BLaER1 (cell line): Measurements from ENCODE around the gene BMP7.

Experiments
- H3K27ac ChIP-seq: shearing (Covaris generic); formaldehyde crosslinking; 2 replicates; pipeline ENCODE4 v1.8.1; 2022
- H3K27me3 ChIP-seq: shearing (Covaris generic); formaldehyde crosslinking; 2 replicates; pipeline ENCODE4 v1.8.1; 2022
- H3K36me3 ChIP-seq: shearing (Covaris generic); formaldehyde crosslinking; 2 replicates; pipeline ENCODE4 v1.8.1; 2022
- H3K4me1 ChIP-seq: shearing (Covaris generic); formaldehyde crosslinking; 2 replicates; pipeline ENCODE4 v1.8.1; 2022
- H3K4me2 ChIP-seq: shearing (Covaris generic); formaldehyde crosslinking; 2 replicates; pipeline ENCODE4 v1.8.1; 2022
- H3K4me3 ChIP-seq: shearing (Covaris generic); formaldehyde crosslinking; 2 replicates; pipeline ENCODE4 v1.8.1; 2022
- H3K9ac ChIP-seq: shearing (Covaris generic); formaldehyde crosslinking; 2 replicates; pipeline ENCODE4 v1.8.1; 2022
- H3K9me3 ChIP-seq: shearing (Covaris generic); formaldehyde crosslinking; 2 replicates; pipeline ENCODE4 v1.8.1; 2022
- H4K20me1 ChIP-seq: shearing (Covaris generic); formaldehyde crosslinking; 2 replicates; pipeline ENCODE4 v1.8.1; 2022
- Cebpa-rat ChIP-seq: shearing (Covaris generic); IDR thresholded peaks from 2 replicates; pipeline ENCODE4 v1.8.1; 2022

BMP7 gene

DNA sequence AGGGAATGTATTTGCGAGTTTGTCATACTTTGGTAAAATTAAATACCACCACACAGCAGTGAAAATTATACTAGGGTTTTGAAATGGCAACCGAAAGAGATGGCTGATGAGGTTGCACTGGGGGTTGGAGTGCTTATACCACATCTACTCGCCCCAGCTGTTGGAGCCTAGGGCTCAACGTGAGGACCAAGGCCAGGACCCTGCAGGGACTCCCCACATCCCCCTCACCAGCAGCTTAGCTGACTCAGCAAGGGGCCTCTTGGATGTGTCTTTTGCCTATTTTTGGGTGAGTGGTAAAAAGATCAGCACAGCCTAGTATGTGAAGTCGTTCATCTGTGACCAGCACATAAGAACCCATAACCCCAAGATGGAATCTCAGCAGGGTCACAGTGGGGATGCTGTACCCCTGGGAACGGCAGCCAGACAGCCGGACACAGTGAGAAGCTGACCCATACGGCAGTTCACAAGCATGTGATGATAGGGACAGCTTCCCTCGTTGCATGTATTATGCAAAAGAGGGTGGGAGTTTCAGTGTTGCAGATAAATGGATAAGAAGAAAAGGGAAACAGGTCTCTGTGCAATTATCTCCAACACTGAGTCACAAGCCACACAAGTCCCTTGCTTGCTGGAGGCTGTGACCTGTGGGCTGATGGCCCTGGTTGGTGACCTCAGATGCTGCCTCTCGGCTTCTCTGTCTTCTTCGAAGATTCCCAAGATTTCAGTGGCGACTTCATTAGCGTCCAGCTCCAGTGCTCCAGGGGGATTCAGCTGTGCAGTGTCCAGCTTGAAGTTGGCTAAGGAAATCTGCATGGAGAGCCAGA, 42.2 kb upstream of the BMP7 start:
- H3K9ac ChIP-seq, result no peak overlapping the region
- TF ChIP-seq Cebpa-rat, result no peak
- H3K4me3 ChIP-seq, result no peak overlapping the region
- H3K4me2 ChIP-seq, result peak overlapping the region; percentile 39
- H3K4me1 ChIP-seq, result peaks cover 22% of the 10 kb centered on the region
- no peak overlapping the region for H3K27ac ChIP-seq
- H3K9me3 ChIP-seq, result no peaks in the 10 kb centered on the region
- no peaks in the 10 kb centered on the region for H3K27me3 ChIP-seq
- H3K36me3 ChIP-seq, result no peaks in the 10 kb centered on the region
- no peaks in the 10 kb centered on the region for H4K20me1 ChIP-seq

DNA sequence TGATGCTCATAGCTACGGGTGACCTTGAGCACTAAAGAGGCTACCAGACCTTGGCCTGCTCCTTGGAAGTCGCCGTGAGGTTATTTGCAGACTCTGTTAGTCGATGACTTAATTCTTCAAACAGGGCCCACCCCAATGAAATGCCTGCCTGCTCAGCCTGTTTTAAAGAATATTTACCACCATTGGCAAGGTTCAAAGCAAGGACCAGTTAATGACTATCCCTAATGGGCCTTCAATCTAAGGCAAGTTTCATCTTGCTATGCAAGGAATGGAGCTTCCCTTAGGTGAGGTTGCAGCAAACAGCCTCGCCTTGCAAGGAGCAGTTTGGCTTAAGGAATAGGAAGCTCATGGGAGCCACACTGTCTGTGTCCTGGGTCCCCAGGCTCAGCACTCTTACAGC, 40.3 kb upstream of the BMP7 start:
- H3K27ac ChIP-seq, result no peak overlapping the region
- no peak overlapping the region for H3K9ac ChIP-seq
- no peaks in the 10 kb centered on the region for H3K9me3 ChIP-seq
- no peak overlapping the region for H3K4me2 ChIP-seq
- peaks cover 29% of the 10 kb centered on the region for H3K4me1 ChIP-seq
- no peaks in the 10 kb centered on the region for H3K27me3 ChIP-seq
- H3K4me3 ChIP-seq, result no peak overlapping the region
- H3K36me3 ChIP-seq, result no peaks in the 10 kb centered on the region
- H4K20me1 ChIP-seq, result no peaks in the 10 kb centered on the region
- no peak for TF ChIP-seq Cebpa-rat

DNA sequence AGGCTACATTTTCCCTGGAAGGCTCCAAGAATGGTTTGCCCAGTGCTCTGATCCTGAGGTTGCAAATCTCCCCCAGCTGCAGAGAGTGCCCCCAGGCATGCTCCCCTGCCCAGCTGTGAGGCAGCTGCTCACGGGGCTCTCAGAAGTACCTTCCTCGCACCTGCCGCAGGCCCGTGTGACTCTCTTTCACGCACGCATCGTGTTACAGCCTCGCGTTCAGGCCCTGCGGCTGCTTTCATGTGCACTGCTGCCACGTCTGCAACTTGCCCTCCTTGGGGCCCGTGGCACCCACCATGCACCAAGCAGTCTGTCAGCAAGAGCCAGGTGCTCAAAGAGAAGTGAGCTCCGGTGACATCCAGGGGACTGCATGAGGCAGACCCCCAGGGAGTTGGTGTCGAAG, 34.6 kb upstream of the BMP7 start:
- Histone ChIP-seq H3K9ac (no peak overlapping the region), H4K20me1 (no peaks in the 10 kb centered on the region), H3K4me2 (no peak overlapping the region), H3K27ac (no peak overlapping the region), H3K4me3 (no peak overlapping the region), H3K9me3 (no peaks in the 10 kb centered on the region), H3K36me3 (no peaks in the 10 kb centered on the region), H3K4me1 (peaks cover 16% of the 10 kb centered on the region; the same call in 1 of the 2 replicates), H3K27me3 (no peaks in the 10 kb centered on the region)
- TF ChIP-seq Cebpa-rat, result no peak

DNA sequence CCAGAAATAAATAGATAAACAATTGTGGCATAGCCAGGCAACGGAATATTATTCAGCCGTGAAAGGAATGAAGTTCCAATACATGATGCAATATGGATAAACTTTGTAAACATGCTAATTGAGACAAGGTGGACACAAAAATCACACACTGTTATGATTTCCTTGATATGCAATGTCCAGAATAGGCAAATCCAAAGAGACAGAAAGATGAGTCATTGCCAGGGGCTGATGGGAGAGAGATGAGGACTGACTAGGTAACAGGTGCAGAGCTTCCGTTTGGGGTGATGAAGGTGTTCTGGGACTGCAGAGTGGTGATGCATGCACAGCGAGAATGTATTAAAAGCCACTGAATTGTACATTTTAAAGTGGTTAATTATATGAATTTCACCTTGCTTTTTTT, 32.0 kb upstream of the BMP7 start:
- Histone ChIP-seq H3K4me2 (no peak overlapping the region), H3K4me1 (peaks cover 7% of the 10 kb centered on the region; the same call in 1 of the 2 replicates), H3K27me3 (no peaks in the 10 kb centered on the region), H3K9me3 (no peaks in the 10 kb centered on the region), H3K36me3 (no peaks in the 10 kb centered on the region), H3K9ac (no peak overlapping the region), H3K4me3 (no peak overlapping the region), H3K27ac (no peak overlapping the region), H4K20me1 (no peaks in the 10 kb centered on the region)
- no peak for TF ChIP-seq Cebpa-rat

DNA sequence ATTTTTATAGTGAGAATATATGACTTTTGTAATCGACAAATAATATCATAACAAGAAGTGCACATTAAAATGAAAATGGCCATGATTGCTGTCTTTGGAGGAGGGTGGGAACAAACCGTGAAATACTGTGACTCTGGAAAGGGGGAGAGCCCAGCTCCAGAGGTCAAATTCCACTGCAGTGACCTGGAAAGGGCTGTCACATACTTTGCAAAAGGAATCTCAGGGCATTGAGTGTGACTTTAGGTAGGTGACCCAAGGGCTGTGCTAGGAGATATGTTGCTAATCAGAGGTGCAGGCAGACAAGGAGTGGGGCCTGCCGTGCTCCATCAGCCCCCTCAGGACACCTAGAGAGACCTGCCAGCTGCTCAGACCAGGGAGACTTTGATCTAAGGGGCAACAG, 28.1 kb upstream of the BMP7 start:
- H3K36me3 ChIP-seq, result no peaks in the 10 kb centered on the region
- H3K4me1 ChIP-seq, result peaks cover 12% of the 10 kb centered on the region
- no peaks in the 10 kb centered on the region for H4K20me1 ChIP-seq
- H3K27me3 ChIP-seq, result no peaks in the 10 kb centered on the region
- no peaks in the 10 kb centered on the region for H3K9me3 ChIP-seq
- no peak overlapping the region for H3K4me3 ChIP-seq
- no peak for TF ChIP-seq Cebpa-rat
- H3K4me2 ChIP-seq, result no peak overlapping the region
- no peak overlapping the region for H3K27ac ChIP-seq
- H3K9ac ChIP-seq, result no peak overlapping the region

DNA sequence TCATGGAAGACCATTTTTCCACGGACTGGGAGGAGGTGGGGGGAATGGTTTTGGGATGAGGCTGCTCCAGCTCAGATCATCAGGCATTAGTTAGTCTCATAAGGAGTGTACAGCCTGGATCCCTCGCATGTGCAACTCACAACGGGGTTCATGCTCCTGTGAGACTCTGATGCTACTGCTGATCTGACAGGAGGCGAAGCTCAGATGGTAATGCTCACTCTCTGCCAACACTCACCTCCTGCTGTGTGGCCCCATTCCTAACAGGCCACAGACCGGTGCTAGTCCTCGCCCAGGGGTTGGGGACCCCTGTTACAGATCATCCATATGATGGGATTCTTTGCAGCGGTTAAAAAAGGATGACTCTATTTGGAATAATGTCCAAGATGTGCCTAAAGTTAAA, 27.6 kb upstream of the BMP7 start:
- H3K9me3 ChIP-seq, result no peaks in the 10 kb centered on the region
- TF ChIP-seq Cebpa-rat, result no peak
- no peak overlapping the region for H3K4me2 ChIP-seq
- no peak overlapping the region for H3K27ac ChIP-seq
- no peaks in the 10 kb centered on the region for H4K20me1 ChIP-seq
- H3K27me3 ChIP-seq, result no peaks in the 10 kb centered on the region
- peaks cover 12% of the 10 kb centered on the region for H3K4me1 ChIP-seq
- H3K4me3 ChIP-seq, result no peak overlapping the region
- no peak overlapping the region for H3K9ac ChIP-seq
- H3K36me3 ChIP-seq, result no peaks in the 10 kb centered on the region

DNA sequence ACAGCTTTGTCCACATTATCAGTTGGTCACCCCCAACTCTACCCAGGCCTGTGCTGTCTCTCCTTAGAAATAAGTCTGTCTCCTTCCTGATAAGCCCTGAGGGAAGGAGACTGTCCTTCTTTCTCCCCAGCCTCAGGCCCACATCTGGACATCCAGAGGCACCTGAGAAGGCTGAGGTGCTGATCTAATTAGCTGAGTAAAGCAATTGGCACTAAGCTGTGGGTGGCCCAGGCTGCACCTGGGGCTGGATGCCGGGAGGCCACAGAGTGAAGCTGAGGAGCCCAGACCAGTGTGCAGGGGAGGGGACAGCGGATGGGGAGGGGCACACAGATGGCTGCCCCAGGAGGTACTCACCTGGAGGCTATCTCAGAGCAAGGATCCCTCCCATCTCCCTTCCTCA, 26.2 kb upstream of the BMP7 start:
- no peaks in the 10 kb centered on the region for H3K36me3 ChIP-seq
- no peak overlapping the region for H3K27ac ChIP-seq
- H3K9me3 ChIP-seq, result no peaks in the 10 kb centered on the region
- no peak overlapping the region for H3K9ac ChIP-seq
- TF ChIP-seq Cebpa-rat, result no peak
- no peak overlapping the region for H3K4me3 ChIP-seq
- H4K20me1 ChIP-seq, result no peaks in the 10 kb centered on the region
- no peaks in the 10 kb centered on the region for H3K27me3 ChIP-seq
- peak overlapping the region; percentile 47 for H3K4me2 ChIP-seq
- peaks cover 12% of the 10 kb centered on the region for H3K4me1 ChIP-seq

DNA sequence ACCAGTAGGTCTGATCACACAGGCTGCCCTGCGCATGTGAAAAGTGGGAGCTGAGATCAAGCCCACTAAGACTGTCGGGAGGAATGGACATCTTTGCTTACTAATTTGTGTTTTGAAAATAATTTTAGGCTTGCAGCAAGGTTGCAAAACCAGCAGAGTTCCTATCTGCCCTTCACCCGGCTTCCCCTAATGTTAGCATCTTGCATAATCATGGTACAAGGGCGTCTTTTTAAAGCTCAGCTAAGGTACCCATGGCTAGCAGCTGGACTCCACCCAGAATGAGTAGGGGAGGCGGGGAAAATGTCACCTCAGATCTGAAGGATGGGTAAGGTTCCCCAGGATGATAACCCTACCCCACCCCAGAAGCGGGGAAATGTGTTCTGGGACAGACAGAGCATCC, 25.3 kb upstream of the BMP7 start:
- H3K9me3 ChIP-seq, result no peaks in the 10 kb centered on the region
- H3K27ac ChIP-seq, result no peak overlapping the region
- H3K4me3 ChIP-seq, result no peak overlapping the region
- TF ChIP-seq Cebpa-rat, result no peak
- H3K9ac ChIP-seq, result no peak overlapping the region
- H3K4me1 ChIP-seq, result peaks cover 12% of the 10 kb centered on the region
- H3K27me3 ChIP-seq, result no peaks in the 10 kb centered on the region
- no peaks in the 10 kb centered on the region for H3K36me3 ChIP-seq
- H3K4me2 ChIP-seq, result peak overlapping the region; percentile 47
- H4K20me1 ChIP-seq, result no peaks in the 10 kb centered on the region

DNA sequence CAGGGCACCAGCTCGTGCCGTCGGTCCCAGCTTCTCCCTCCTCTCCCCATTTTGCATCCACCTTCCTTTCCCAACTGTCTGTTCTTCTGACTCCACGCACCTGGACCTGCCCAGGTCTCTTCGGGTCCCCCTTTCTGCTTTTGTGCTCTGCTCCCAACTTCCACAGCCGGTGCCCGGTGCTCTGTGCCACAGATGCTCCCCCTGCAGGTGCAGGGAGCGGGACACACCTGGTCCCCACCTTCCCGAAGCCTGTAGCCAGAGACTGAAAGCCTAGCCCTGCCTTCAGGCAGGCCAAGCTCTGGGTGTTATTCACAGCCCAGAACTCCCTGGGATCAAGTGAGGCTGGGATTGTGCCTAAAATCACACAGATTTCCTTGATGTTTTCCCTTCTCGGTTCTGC, 24.6 kb upstream of the BMP7 start:
- Histone ChIP-seq H3K4me3 (no peak overlapping the region), H3K27ac (no peak overlapping the region), H3K9me3 (no peaks in the 10 kb centered on the region), H4K20me1 (no peaks in the 10 kb centered on the region), H3K4me1 (peaks cover 12% of the 10 kb centered on the region), H3K4me2 (no peak overlapping the region), H3K27me3 (no peaks in the 10 kb centered on the region), H3K36me3 (no peaks in the 10 kb centered on the region), H3K9ac (no peak overlapping the region)
- no peak for TF ChIP-seq Cebpa-rat

DNA sequence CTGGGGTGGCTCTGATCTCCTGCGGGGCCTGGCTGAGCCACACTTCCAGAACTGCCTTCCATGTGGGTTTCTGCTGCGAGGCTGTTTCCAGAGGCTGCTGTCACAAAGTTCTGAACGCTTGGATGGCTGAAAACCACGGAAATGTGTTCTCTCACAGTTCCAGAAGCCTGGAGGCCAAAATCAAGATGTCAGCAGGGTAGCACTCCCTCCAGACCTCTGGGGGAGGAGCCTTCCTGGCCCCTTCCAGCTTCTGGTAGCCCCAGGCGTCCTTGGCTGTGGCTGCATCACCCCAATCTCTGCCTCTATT, 23.7 kb upstream of the BMP7 start:
- Histone ChIP-seq H3K4me1 (peaks cover 20% of the 10 kb centered on the region), H3K4me3 (no peak overlapping the region), H3K36me3 (no peaks in the 10 kb centered on the region), H3K27ac (no peak overlapping the region), H3K9me3 (no peaks in the 10 kb centered on the region), H4K20me1 (no peaks in the 10 kb centered on the region), H3K9ac (no peak overlapping the region), H3K27me3 (no peaks in the 10 kb centered on the region), H3K4me2 (no peak overlapping the region)
- TF ChIP-seq Cebpa-rat, result no peak
